CD1c-positive myeloid dendritic cell (primary cell): ENCODE data around the gene OR2T2.
"Not testable (repeated sequence)": the region's sequence is repeated elsewhere in the genome, so short reads cannot be mapped to it uniquely, and the experiment has no call there.

Source experiments
- DNase-seq: peaks from one replicate; pipeline ENCODE4 v3.0.0-alpha.2; 2016; ENCODE audit errors: extremely low spot score

The OR2T2 gene

DNA sequence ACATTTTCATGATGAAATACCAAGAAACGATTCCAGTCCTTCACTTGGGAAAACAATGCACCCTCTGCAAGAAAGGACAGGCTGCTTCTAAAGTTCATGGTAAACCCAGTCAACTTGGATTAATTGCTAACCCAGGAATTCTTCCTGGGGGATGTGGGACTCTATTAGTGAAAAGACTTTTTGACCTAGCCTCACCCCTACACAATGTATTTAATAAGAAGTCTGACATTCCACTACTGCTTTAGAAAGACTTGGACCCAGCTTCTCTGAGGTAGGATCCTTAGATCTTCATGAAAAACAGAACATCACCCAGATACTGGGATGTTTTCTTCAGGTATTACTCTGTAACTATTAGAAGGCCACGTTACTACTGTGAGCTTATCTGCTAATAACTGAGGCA, at the start of gene OR2T2:
Gene OR2T2, plus strand, starts transcription at position 239 of the 400 bp plus-strand sequence. CDS start 7,161 bp downstream, outside the sequence.
- not testable (repeated sequence) for DNase-seq

- no peak for DNase-seq
Observed at GRCh38 chr1:248402748-248403147, 42.7 kb upstream of the OR2T2 start, which contains the start of gene OR2T1. Gene OR2T1, plus strand, starts transcription at chr1:248403048. Its CDS starts 3,100 bp downstream, at chr1:248406148.

DNA sequence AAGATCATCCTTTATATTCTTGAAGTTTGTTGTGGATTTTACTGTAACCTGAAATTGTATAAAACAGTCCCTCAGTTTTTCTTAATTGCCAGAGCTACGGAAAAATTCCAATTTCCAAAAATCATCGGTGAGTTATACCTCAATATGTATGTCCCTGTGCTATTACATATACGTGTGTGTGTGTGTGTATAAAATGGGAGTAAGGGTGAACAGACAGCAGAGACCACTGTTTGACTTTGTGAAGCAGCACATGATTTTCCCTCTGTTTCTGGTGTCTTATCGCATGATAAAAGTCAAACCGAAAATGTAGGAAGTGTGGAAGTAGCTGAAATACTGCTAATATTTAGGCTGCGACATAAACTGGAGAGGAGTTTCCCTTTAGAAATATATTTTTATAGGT, 41.4 kb upstream of the OR2T2 start:
- DNase-seq, result no peak

DNA sequence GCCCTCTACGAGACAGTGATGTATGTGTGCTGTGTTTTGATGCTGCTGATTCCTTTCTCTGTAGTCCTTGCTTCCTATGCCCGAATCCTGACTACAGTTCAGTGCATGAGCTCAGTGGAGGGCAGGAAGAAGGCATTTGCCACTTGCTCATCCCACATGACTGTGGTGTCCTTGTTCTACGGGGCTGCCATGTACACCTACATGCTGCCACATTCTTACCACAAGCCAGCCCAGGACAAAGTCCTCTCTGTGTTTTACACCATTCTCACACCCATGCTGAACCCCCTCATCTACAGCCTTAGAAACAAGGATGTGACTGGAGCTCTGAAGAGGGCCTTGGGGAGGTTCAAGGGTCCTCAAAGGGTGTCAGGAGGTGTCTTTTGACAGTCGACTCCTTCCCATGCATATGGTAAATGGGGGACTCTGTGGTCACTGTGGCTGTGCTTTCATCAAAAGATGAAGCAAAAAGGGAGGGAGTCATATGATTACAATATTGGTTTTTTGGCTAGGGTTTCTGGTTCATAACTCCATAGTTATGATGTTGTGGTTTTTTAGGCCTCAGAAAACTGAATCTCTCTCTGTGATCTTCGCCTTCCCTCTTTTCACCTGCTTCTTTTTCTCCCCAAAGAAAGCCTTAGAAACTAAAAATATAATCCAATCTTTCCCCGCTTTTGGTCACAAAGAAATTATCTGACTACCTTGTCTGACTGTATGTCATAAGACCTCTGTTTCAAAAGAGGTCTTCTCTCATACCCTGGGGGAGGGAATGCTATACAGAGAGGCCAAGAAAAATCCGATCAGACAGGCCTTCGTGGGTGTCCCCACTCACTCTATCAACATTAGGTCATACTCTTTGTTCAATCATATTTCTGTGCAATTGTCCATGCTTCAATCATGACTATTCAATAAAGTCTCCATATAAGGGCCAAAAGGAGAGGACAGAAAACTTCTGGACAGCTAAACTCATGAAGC, 38.4 kb upstream of the OR2T2 start:
- DNase-seq, result no peak

DNA sequence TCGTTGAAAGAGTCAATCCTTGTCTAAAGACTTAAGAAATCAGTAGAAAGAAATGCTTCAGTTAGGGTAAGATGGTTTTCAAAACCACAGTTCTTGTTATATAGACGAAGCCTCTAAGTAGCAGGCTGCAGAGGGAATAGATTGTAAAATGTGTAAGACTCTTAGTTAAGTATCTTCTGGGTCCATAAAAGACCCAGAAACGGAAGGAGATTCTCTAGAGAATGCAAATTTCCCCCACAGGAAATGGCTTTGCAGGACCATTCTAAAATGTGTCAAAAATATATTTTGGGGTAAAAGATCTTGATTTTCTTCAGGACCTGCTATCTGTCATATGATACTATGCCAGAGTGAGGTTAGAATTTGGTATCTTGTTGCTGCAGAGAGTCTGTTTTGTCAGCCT, 29.2 kb upstream of the OR2T2 start:
- DNase-seq, result no peak

- no peak for DNase-seq
Observed at GRCh38 chr1:248417854-248418253, 27.6 kb upstream of the OR2T2 start.

DNA sequence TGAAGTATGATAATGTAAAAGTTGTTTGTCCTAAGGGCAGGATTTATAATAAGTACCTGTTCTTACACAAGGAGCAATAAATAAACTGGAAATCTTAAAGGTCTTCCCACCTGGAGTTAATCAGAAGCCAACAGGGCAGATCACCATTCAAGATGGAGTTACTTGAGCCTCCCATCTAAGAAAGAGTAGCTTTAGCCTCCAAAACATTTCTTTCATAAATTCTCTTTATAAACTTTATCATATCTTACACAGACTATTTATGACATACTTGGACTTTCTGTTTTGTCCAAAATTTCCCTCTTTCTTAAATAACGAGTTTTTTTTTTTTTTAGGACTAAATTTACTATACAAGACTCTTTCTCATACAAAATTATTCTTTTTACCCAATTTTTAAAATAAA, 24.1 kb upstream of the OR2T2 start:
- DNase-seq, result no peak

- DNase-seq, result not testable (repeated sequence)
Observed at GRCh38 chr1:248427526-248428191, 17.8 kb upstream of the OR2T2 start.

DNA sequence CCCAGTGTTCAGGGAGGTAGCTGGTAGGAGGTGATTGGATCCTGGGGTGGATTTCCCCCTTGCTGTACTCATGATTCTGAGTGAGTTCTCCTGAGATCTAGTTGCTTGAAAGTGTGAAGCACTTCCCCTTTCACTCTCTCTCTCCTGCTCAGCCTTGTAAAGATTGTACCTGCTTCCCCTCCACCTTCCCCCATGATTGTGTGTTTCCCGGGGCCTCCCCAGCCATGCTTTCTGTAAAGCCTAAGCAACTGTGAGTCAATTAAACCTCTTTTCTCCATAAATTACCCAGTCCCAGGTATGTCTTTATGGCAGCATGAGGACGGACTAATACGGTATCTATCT, 17.3 kb upstream of the OR2T2 start:
- DNase-seq, result not testable (repeated sequence)

DNA sequence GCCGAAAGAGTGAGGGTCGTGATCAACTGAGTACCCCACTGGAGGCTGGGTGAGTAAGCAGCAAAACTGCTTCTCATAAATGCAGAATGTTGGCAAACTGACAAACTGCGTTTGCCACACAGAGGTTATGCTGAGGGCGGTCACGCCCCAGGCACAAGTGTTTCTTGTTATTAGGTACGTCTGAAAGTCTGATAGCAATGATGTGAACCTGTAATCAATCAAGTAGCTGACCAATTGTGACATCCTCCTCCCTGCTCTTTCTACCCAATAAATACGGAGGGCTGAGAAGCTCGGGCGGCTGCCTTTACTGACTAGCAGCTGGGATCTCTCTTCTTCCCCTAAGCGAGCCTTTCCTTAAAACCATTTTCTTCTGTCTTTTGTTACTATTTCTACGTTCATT, 13.8 kb upstream of the OR2T2 start:
- DNase-seq, result not testable (repeated sequence)

DNA sequence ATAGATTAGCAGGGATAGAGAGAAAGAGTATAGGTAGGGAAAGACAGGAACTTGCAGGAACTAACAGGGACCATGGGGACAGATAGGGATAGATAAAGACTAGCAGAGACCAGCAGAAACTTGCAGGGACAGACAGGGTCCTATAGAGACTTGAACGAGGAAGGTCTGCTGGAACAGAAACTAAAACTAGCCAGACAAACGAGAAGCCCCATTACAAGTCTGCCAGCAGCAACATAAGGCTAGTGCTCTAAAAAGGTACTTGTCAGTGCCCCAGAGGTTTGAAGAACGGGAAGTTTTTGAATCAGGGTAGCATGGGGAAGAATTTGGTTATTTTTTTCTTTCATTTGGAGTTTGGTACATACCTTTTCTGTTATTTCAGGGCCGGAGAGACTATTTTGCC, 13.2 kb upstream of the OR2T2 start:
- DNase-seq, result not testable (repeated sequence)

- DNase-seq, result not testable (repeated sequence)
Observed at GRCh38 chr1:248433811-248434415, 11.5 kb upstream of the OR2T2 start.

- not testable (repeated sequence) for DNase-seq
Observed at GRCh38 chr1:248434913-248435312, 10.5 kb upstream of the OR2T2 start.

GRCh38 chr1:248436303-248436702, 9.1 kb upstream of the OR2T2 start:
- DNase-seq, result not testable (repeated sequence)

DNA sequence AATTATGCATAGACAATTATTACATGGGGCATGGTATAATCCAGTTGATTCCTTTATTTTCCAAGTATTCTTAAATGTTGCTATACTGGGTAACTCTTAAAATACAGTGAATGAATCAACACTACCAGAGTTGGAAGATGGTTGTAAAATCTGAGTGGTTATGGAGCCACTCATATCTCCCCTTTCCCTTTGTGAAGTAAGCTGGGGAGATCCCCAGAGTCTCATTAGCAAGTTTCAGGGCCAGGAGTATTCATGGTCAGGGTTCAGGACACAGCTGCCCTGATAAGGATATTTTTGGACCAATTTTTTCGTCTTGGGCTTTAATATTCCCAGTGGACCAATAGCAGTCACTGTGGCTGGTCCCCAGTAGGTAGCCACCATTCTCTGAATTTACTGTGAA, 6.8 kb upstream of the OR2T2 start:
- not testable (repeated sequence) for DNase-seq

DNA sequence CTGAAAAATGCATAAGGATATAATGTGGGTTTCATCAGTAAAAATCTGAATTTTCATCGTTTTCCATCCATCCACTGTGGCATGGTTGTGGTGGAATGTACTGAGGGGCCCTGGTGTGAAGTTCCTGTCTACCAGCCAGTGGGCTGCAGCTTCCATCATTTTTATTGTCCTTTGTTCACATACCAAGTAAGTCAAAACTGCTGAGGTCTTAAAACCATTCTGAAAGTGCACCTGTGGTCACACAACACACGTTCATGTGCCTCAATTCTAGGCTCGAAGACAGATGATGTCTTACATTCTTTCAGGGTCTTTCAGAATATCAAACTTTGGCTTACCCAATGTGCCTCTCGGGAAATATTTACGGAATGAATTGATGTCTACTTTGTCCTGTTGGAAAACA, 6.2 kb upstream of the OR2T2 start:
- not testable (repeated sequence) for DNase-seq

GRCh38 chr1:248442500-248443277, 2.7 kb upstream of the OR2T2 start:
- DNase-seq, result not testable (repeated sequence)

DNA sequence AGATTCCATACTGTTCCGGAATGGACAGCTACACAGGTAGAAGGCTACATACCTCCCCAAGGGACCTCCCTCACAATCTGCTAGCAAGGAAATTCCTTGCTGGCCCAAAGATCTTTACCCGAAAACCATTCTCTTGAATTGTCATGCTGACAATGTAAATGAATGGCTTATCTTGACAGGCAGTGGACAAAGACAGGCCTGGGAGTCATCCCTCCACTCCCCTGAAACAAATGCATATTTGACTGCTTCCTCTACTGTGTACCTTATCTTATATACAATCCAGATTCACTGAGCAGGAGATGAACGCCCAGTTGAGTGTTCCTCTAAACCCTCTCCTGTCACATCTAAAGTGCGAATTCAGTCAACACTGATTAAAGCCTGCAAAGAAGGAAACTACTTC, 834 bp upstream of the OR2T2 start:
- not testable (repeated sequence) for DNase-seq

- DNase-seq, result not testable (repeated sequence)
Observed at GRCh38 chr1:248448409-248449074, 3.1 kb downstream of the OR2T2 start.

DNA sequence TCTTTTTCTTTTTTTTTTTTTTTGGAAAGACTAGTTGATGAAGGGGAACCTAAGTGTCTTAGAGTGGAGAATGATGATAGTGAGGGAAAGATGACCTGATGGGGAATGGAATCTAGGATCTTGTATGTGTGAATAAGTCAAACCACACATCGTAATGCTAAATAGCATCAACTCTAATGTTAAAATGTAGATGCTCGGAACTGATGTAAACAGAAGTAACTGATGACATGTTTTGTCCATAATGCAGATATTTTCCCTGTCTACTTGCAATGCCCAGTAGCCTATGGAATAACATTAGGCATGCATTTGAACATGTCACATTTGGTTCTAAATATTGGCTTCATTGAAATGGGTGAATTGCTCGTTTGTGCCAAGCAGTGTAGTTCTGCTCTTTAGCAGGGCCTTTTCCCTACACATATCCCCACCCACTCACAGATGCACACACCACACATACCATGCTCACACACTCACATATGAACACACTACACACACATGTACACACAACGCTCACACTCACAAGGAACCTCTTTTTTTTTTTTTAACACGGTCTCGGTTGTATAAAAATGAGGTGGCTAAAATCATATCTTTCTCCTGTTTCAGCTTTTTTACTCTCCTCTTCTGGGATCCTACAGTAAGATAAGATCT, 4.5 kb downstream of the OR2T2 start:
- not testable (repeated sequence) for DNase-seq
